Measurements from ENCODE around the gene CADM3.
A peak's percentile ranks its signal among the peaks of the same experiment; 100 is the strongest.

Gene CADM3

GRCh38 chr1:159171254-159171687 is at the start of gene CADM3:
Gene CADM3, plus strand, starts transcription at chr1:159171615. Its CDS starts 151 bp downstream, at chr1:159171766.
- no peak for DNase-seq (ENCODE audit: low read depth in 2 of 2)

GRCh38 chr1:159122005-159122621 is 49.3 kb upstream of the CADM3 start:
- DNase-seq (ENCODE audit: low read depth in 2 of 2) = no peak

- no peak for DNase-seq (ENCODE audit: low read depth in 2 of 2)
These were observed 47.8 kb upstream of the CADM3 start for GRCh38 chr1:159123587-159123986.

- peak; percentile 21 to 31 for DNase-seq (ENCODE audit: low read depth in 2 of 2)
These were observed 39.0 kb upstream of the CADM3 start for GRCh38 chr1:159132271-159132881.

GRCh38 chr1:159140474-159140873 is 30.9 kb upstream of the CADM3 start:
- DNase-seq (ENCODE audit: low read depth in 2 of 2) = no peak

- no peak for DNase-seq (ENCODE audit: low read depth in 2 of 2)
These were observed 29.6 kb upstream of the CADM3 start for GRCh38 chr1:159141584-159142390.

- no peak for DNase-seq (ENCODE audit: low read depth in 2 of 2)
These were observed 29.1 kb upstream of the CADM3 start for GRCh38 chr1:159142391-159142663.

- DNase-seq (ENCODE audit: low read depth in 2 of 2) = no peak
These were observed 28.5 kb upstream of the CADM3 start for GRCh38 chr1:159142726-159143510.

- DNase-seq (ENCODE audit: low read depth in 2 of 2) = no peak
These were observed 26.8 kb upstream of the CADM3 start for GRCh38 chr1:159144571-159144970.

- no peak for DNase-seq (ENCODE audit: low read depth in 2 of 2)
These were observed 24.4 kb upstream of the CADM3 start for GRCh38 chr1:159146980-159147379.

GRCh38 chr1:159152031-159152430 is 19.4 kb upstream of the CADM3 start:
- DNase-seq (ENCODE audit: low read depth in 2 of 2) = no peak

- peak; percentile 25 to 34 for DNase-seq (ENCODE audit: low read depth in 2 of 2)
These were observed 10.3 kb upstream of the CADM3 start for GRCh38 chr1:159161001-159161718.

- DNase-seq (ENCODE audit: low read depth in 2 of 2) = no peak
These were observed 9.7 kb upstream of the CADM3 start for GRCh38 chr1:159161719-159162026.

GRCh38 chr1:159162516-159163265 is 8.7 kb upstream of the CADM3 start:
- DNase-seq (ENCODE audit: low read depth in 2 of 2) = no peak

GRCh38 chr1:159163614-159164228 is 7.7 kb upstream of the CADM3 start:
- DNase-seq (ENCODE audit: low read depth in 2 of 2) = no peak

- no peak for DNase-seq (ENCODE audit: low read depth in 2 of 2)
These were observed 3.4 kb upstream of the CADM3 start for GRCh38 chr1:159168043-159168442.

- no peak for DNase-seq (ENCODE audit: low read depth in 2 of 2)
These were observed 776 bp upstream of the CADM3 start for GRCh38 chr1:159170639-159171038.

GRCh38 chr1:159171688-159172501 is 480 bp downstream of the CADM3 start:
- DNase-seq (ENCODE audit: low read depth in 2 of 2) = no peak

- DNase-seq (ENCODE audit: low read depth in 2 of 2) = no peak
These were observed 1.3 kb downstream of the CADM3 start for GRCh38 chr1:159172614-159173291.
